ENCODE measurements around the gene EPHB4. TPM values are rescaled to one million over a fixed set of nuclear protein-coding genes. Genes with fewer than 3 reads are reported as not detected.

Gene EPHB4
- total RNA-seq, 6 experiments from 2014 or later: 23.9 to 43.7 (median 36.8) TPM

DNA sequence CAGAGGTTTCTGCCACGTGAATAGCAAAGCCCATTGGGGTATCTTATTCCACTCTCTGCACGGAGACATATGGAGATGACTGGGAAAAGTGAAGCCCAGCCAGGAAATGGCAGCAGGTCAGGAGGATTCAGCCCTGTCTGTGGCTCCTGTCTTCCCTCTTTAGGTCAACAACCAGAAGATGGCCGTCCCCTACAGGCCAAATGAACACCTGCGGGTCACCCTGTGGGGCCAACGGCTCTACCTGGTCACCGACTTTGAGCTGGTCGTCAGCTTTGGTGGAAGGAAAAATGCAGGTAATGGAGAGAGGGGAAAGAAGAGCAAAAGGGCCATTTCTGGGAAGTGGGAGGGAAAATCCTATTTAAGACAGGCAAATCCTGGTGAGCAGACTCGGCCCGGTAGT lies 38.3 kb downstream of the EPHB4 start:
- no peak overlapping the region for H3K4me3 ChIP-seq
- intact Hi-C loops (cut with DNase I): no loop called here
- no peak for DNase-seq
- no peaks in the 10 kb centered on the region for H3K9me3 ChIP-seq
- no peaks in the 10 kb centered on the region for H3K36me3 ChIP-seq
- TF ChIP-seq, protein P1, sequence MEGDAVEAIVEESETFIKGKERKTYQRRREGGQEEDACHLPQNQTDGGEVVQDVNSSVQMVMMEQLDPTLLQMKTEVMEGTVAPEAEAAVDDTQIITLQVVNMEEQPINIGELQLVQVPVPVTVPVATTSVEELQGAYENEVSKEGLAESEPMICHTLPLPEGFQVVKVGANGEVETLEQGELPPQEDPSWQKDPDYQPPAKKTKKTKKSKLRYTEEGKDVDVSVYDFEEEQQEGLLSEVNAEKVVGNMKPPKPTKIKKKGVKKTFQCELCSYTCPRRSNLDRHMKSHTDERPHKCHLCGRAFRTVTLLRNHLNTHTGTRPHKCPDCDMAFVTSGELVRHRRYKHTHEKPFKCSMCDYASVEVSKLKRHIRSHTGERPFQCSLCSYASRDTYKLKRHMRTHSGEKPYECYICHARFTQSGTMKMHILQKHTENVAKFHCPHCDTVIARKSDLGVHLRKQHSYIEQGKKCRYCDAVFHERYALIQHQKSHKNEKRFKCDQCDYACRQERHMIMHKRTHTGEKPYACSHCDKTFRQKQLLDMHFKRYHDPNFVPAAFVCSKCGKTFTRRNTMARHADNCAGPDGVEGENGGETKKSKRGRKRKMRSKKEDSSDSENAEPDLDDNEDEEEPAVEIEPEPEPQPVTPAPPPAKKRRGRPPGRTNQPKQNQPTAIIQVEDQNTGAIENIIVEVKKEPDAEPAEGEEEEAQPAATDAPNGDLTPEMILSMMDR (IDR thresholded peaks at IDR 0.05): peak in 1 of 4 donors; percentile 6
- TF ChIP-seq POLR2A (IDR thresholded peaks at IDR 0.05): no peak
- WGBS (ENCODE audit: insufficient coverage, low coverage, low lambda C conversion rate, missing lambda C conversion rate): 67% methylated on average over 9 of the region's 9 CpGs
- ATAC-seq: peak in 1 of 4 donors; percentile 16
- no peak overlapping the region for H3K27ac ChIP-seq
- H3K27me3 ChIP-seq: no peaks in the 10 kb centered on the region
- H3K4me1 ChIP-seq: no peaks in the 10 kb centered on the region

DNA sequence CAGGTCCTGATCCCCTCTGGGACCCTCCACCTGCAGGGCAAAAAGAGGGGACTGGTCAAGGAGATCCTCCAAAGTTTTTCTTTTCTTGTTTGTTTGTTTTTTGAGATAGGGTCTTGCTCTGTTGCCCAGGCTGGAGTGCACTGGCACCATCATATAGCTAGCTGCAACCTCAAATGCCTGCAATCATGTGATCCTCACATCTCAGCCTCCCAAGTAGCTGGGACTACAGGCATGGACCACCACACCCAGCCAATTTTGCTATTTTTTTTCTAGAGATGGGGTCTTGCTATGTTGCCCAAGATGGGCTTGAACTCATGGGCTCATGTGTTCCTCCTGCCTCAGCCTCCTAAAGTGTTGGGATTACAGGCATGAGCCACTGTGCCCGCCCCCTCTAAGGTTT lies 41.0 kb downstream of the EPHB4 start:
- no peaks in the 10 kb centered on the region for H3K9me3 ChIP-seq
- DNase-seq (no peak), ATAC-seq (no peak)
- intact Hi-C loops (cut with DNase I): no loop called here
- H3K4me1 ChIP-seq: no peaks in the 10 kb centered on the region
- H3K27ac ChIP-seq: no peak overlapping the region
- TF ChIP-seq, protein P1 (IDR thresholded peaks at IDR 0.05): no peak
- no peak for TF ChIP-seq POLR2A (IDR thresholded peaks at IDR 0.05)
- 75% methylated on average over 1 of the region's 1 CpG for WGBS (ENCODE audit: insufficient coverage, low coverage, low lambda C conversion rate, missing lambda C conversion rate)
- H3K27me3 ChIP-seq: no peaks in the 10 kb centered on the region
- no peaks in the 10 kb centered on the region for H3K36me3 ChIP-seq
- no peak overlapping the region for H3K4me3 ChIP-seq

- Histone ChIP-seq H3K27ac (no peak overlapping the region), H3K4me1 (no peaks in the 10 kb centered on the region), H3K27me3 (no peaks in the 10 kb centered on the region), H3K9me3 (no peaks in the 10 kb centered on the region), H3K36me3 (no peaks in the 10 kb centered on the region), H3K4me3 (no peak overlapping the region)
- no peak for ATAC-seq
- WGBS (ENCODE audit: insufficient coverage, low coverage, low lambda C conversion rate, missing lambda C conversion rate): 60% methylated on average over 12 of the region's 17 CpGs
- no peak for TF ChIP-seq POLR2A (IDR thresholded peaks at IDR 0.05)
- TF ChIP-seq, protein P1 (IDR thresholded peaks at IDR 0.05): no peak
- intact Hi-C loops (cut with DNase I): no loop called here
- DNase-seq: no peak
These were observed 41.4 kb downstream of the EPHB4 start for GRCh38 chr7:100785878-100786277.

DNA sequence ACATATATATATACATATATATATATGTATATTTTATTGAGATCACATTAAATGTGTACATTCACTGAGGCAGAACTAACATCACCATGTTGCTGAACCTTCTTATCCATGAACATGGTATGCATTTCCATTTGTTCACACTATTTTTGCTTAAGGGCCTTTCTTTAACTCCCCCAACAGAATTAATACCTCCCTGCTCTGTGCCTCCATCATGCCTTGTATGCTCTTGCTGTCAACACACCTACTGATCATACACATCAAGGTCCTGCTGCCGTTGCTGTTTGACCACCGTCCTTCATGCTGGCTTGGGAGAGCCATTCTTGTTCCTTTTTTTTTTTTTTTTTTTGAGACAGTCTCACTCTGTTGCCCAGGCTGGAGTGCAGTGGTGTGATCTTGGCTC lies 43.5 kb downstream of the EPHB4 start:
- DNase-seq (no peak), ATAC-seq (no peak)
- no peak overlapping the region for H3K27ac ChIP-seq
- no peaks in the 10 kb centered on the region for H3K4me1 ChIP-seq
- H3K27me3 ChIP-seq: no peaks in the 10 kb centered on the region
- no peaks in the 10 kb centered on the region for H3K9me3 ChIP-seq
- TF ChIP-seq POLR2A (IDR thresholded peaks at IDR 0.05): no peak
- TF ChIP-seq, protein P1 (IDR thresholded peaks at IDR 0.05): no peak
- no peak overlapping the region for H3K4me3 ChIP-seq
- no CpG with 5 or more reads among the region's 2 CpGs for WGBS (ENCODE audit: insufficient coverage, low coverage, low lambda C conversion rate, missing lambda C conversion rate)
- no peaks in the 10 kb centered on the region for H3K36me3 ChIP-seq
- intact Hi-C loops (cut with DNase I): no loop called here

DNA sequence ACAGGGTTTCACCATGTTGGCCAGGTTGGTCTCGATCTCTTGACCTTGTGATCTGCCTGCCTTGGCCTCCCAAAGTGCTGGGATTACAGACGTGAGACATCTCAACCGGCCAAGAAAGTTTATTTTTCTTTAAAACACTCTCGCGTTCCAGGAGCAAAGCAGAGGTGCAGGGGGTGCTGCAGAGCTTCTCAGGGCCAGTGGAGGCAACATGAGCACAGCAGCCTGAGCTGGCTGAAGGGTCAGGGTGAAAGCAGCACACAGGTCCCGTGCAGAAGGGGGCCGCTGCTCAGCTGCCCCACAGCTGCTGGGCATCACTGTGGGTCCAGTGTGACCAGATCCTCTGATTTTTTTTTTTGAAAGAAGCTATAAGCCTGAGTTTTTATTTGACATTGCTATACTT lies 46.1 kb downstream of the EPHB4 start:
- no peak overlapping the region for H3K4me3 ChIP-seq
- no peak for ATAC-seq
- no peaks in the 10 kb centered on the region for H3K9me3 ChIP-seq
- WGBS (ENCODE audit: insufficient coverage, low coverage, low lambda C conversion rate, missing lambda C conversion rate): 64% methylated on average over 4 of the region's 7 CpGs
- no peak for TF ChIP-seq POLR2A (IDR thresholded peaks at IDR 0.05)
- TF ChIP-seq, protein P1 (IDR thresholded peaks at IDR 0.05): no peak
- no peaks in the 10 kb centered on the region for H3K36me3 ChIP-seq
- H3K27ac ChIP-seq: no peak overlapping the region
- H3K27me3 ChIP-seq: no peaks in the 10 kb centered on the region
- DNase-seq: no peak
- intact Hi-C loops (cut with DNase I): no loop called here
- no peaks in the 10 kb centered on the region for H3K4me1 ChIP-seq
